Measurements from ENCODE around the gene OR8S1.
"Not testable (repeated sequence)": the region's sequence is repeated elsewhere in the genome, so short reads cannot be mapped to it uniquely, and the experiment has no call there.

- TF ChIP-seq CTCF, POLR2A (IDR thresholded peaks at IDR 0.05): not testable (repeated sequence)
Measured at GRCh38 chr12:48506836-48507235, 18.6 kb upstream of the OR8S1 start.
